Thyroid gland (tissue), 4 donors: ENCODE data around the gene TRMU.

ENCODE experiments used
- POLR2A ChIP-seq, 2 donors: fragments of 450-650 bp; IDR thresholded peaks; one replicate each; pipeline ENCODE4 v1.6.1; 2017; ENCODE audit warnings: antibody characterized with exemption in 2 of 2, mild to moderate bottlenecking in 2 of 2, moderate library complexity in 1 of 2
- TF ChIP-seq, protein P1 (sequence below), 6 experiments: fragments of 200-600 bp in 3 of 6; fragments of 450-650 bp in 3 of 6; sonication (generic) in 3 of 6; IDR thresholded peaks; one replicate each; pipeline ENCODE4 v1.5.1; 2016 to 2019; ENCODE audit warnings: antibody characterized with exemption in 6 of 6, mild to moderate bottlenecking in 2 of 6, inconsistent platforms in 1 of 6, moderate library complexity in 1 of 6

DNA sequence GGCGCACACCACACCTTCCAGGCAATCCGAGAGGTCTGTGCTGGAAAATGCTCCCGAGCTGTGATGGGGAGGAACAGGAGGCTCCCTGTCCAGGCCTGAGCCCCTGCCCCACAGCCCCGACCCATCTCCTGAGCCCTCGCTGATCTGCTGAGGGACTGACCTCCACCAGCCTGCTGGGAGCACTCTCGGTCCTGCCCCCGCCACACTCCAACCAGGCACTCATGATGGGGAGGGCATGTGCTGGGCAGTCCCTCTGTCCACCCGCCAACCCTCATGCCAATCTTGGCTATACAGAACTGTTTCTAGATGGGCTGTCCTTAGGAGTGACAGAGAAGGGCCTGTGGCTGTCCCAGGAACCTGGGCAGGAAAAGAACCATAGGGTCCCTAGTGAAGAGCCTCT, 70.8 kb downstream of the TRMU start:
- TF ChIP-seq, protein P1, sequence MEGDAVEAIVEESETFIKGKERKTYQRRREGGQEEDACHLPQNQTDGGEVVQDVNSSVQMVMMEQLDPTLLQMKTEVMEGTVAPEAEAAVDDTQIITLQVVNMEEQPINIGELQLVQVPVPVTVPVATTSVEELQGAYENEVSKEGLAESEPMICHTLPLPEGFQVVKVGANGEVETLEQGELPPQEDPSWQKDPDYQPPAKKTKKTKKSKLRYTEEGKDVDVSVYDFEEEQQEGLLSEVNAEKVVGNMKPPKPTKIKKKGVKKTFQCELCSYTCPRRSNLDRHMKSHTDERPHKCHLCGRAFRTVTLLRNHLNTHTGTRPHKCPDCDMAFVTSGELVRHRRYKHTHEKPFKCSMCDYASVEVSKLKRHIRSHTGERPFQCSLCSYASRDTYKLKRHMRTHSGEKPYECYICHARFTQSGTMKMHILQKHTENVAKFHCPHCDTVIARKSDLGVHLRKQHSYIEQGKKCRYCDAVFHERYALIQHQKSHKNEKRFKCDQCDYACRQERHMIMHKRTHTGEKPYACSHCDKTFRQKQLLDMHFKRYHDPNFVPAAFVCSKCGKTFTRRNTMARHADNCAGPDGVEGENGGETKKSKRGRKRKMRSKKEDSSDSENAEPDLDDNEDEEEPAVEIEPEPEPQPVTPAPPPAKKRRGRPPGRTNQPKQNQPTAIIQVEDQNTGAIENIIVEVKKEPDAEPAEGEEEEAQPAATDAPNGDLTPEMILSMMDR (IDR thresholded peaks at IDR 0.05) = no peak
- no peak for TF ChIP-seq POLR2A (IDR thresholded peaks at IDR 0.05)
